Body of pancreas (tissue), 4 donors: ENCODE results near the gene KLHL8. TPM values are rescaled to one million over a fixed set of nuclear protein-coding genes. Genes with fewer than 3 reads are reported as not detected.

ENCODE experiments used
- ATAC-seq: fragments of 150-250 bp; one replicate; pipeline ENCODE4 v1.9.1; 2016
- DNase-seq, 4 donors: peaks; one replicate each; pipeline ENCODE4 v3.0.0-alpha.2; 2019
- H3K27ac ChIP-seq, 4 donors: fragments of 200-600 bp; sonication (generic); 1 replicate in 3 of 4; 2 replicates in 1 of 4; pipeline versions ENCODE4 v1.5.1 to v1.6.1; 2016 to 2019; ENCODE audit warnings: mild to moderate bottlenecking in 1 of 4, mixed read lengths in 1 of 4, moderate library complexity in 1 of 4
- H3K27me3 ChIP-seq, 2 donors: fragments of 200-600 bp; sonication (generic); one replicate each; pipeline ENCODE4 v1.6.0; 2016; ENCODE audit warnings: mild to moderate bottlenecking in 1 of 2
- H3K36me3 ChIP-seq, 2 donors: fragments of 200-600 bp; sonication (generic); replicated peaks in 1 of 2; 2 replicates each; pipeline ENCODE4 v1.5.1; 2016; ENCODE audit warnings: low read depth in 2 of 2; ENCODE audit not compliant: insufficient read depth in 1 of 2
- H3K4me1 ChIP-seq: fragments of 200-600 bp; sonication (generic); one replicate; pipeline ENCODE4 v1.6.0; 2016
- H3K4me3 ChIP-seq, 2 donors: fragments of 200-600 bp; sonication (generic); 1 replicate in 1 of 2; 2 replicates in 1 of 2; pipeline ENCODE4 v1.5.1; 2016 to 2019
- H3K9me3 ChIP-seq, 3 donors: fragments of 200-600 bp; sonication (generic); 1 replicate in 2 of 3; 2 replicates in 1 of 3; pipeline ENCODE4 v1.5.1; 2016
- CTCF ChIP-seq, 7 experiments: fragments of 450-650 bp in 4 of 7; fragments of 200-600 bp in 3 of 7; sonication (generic) in 3 of 7; IDR thresholded peaks; one replicate each; pipeline ENCODE4 v1.5.1; 2016 to 2019; ENCODE audit warnings: antibody characterized with exemption in 7 of 7
- POLR2A ChIP-seq, 3 donors: fragments of 450-650 bp; IDR thresholded peaks; one replicate each; pipeline ENCODE4 v1.6.1; 2016; ENCODE audit warnings: antibody characterized with exemption in 3 of 3, mild to moderate bottlenecking in 2 of 3
- WGBS, 2 donors: methylation state at CpG; one replicate each; pipeline ENCODE4 v1.1.5; 2017; 5-methylcytosine and 5-hydroxymethylcytosine counted together
- intact Hi-C: fragments of 100-400 bp; cut with DNase I; formaldehyde crosslinking; loops from one replicate; pipeline ENCODE4 v1.15.1; 2023
- total RNA-seq, 2 donors: library from RNA; depleted of rRNA; stranded (reverse); fragments of >200 nt; gene quantifications; one replicate each; pipeline ENCODE4 v1.1.0, GENCODE V29; 2016

Gene KLHL8
- total RNA-seq, 2 donors from 2014 or later = 4.4 to 9.9 TPM

GRCh38 chr4:87251106-87251505 is 30.7 kb upstream of the KLHL8 start:
- no peak for TF ChIP-seq POLR2A (IDR thresholded peaks at IDR 0.05)
- no peak for TF ChIP-seq CTCF (IDR thresholded peaks at IDR 0.05)
- WGBS, 2 donors = 25 to 34% methylated on average over 6 of the region's 6 CpGs
- DNase-seq (peak in 2 of 4 donors; percentile 39 to 60), ATAC-seq (no peak)
- Histone ChIP-seq H3K36me3 (no peaks in the 10 kb centered on the region), H3K27me3 (no peaks in the 10 kb centered on the region), H3K27ac (no peak overlapping the region), H3K9me3 (no peaks in the 10 kb centered on the region), H3K4me1 (no peaks in the 10 kb centered on the region), H3K4me3 (no peak overlapping the region)
- intact Hi-C loops = no loop called here

GRCh38 chr4:87250294-87250693 is 29.9 kb upstream of the KLHL8 start:
- WGBS, 2 donors = 81 to 90% methylated on average over 5 of the region's 5 CpGs
- no peak for TF ChIP-seq CTCF (IDR thresholded peaks at IDR 0.05)
- H3K27me3 ChIP-seq = no peaks in the 10 kb centered on the region
- no peak for ATAC-seq
- H3K36me3 ChIP-seq = no peaks in the 10 kb centered on the region
- H3K4me1 ChIP-seq = no peaks in the 10 kb centered on the region
- no peak overlapping the region for H3K27ac ChIP-seq
- no peak overlapping the region for H3K4me3 ChIP-seq
- intact Hi-C loops = no loop called here
- DNase-seq = no peak
- H3K9me3 ChIP-seq = no peaks in the 10 kb centered on the region

- DNase-seq (no peak), ATAC-seq (no peak)
- no peak overlapping the region for H3K4me3 ChIP-seq
- H3K36me3 ChIP-seq = no peaks in the 10 kb centered on the region
- no peaks in the 10 kb centered on the region for H3K4me1 ChIP-seq
- no peaks in the 10 kb centered on the region for H3K9me3 ChIP-seq
- 23 to 25% methylated on average over 2 of the region's 2 CpGs for WGBS, 2 donors
- H3K27ac ChIP-seq = no peak overlapping the region
- intact Hi-C loops = no loop called here
- TF ChIP-seq POLR2A (IDR thresholded peaks at IDR 0.05) (no peak), CTCF (IDR thresholded peaks at IDR 0.05) (no peak)
- no peaks in the 10 kb centered on the region for H3K27me3 ChIP-seq
These were observed 29.1 kb upstream of the KLHL8 start for GRCh38 chr4:87249332-87250019.

GRCh38 chr4:87243426-87244053 is 23.1 kb upstream of the KLHL8 start:
- H3K4me1 ChIP-seq = no peaks in the 10 kb centered on the region
- no peak for TF ChIP-seq CTCF (IDR thresholded peaks at IDR 0.05)
- no peak for TF ChIP-seq POLR2A (IDR thresholded peaks at IDR 0.05)
- ATAC-seq = no peak
- no peak overlapping the region for H3K4me3 ChIP-seq
- no peaks in the 10 kb centered on the region for H3K27me3 ChIP-seq
- H3K27ac ChIP-seq = no peak overlapping the region
- DNase-seq = no peak
- H3K36me3 ChIP-seq = no peaks in the 10 kb centered on the region
- WGBS, 2 donors = 90 to 94% methylated on average over 2 of the region's 2 CpGs
- H3K9me3 ChIP-seq = peaks cover 0 to 5% (median 0%) of the 10 kb centered on the region in 3 donors
- intact Hi-C loops = no loop called here

- H3K36me3 ChIP-seq = no peaks in the 10 kb centered on the region
- no peak for TF ChIP-seq CTCF (IDR thresholded peaks at IDR 0.05)
- TF ChIP-seq POLR2A (IDR thresholded peaks at IDR 0.05) = no peak
- no peak overlapping the region for H3K4me3 ChIP-seq
- DNase-seq (no peak), ATAC-seq (no peak)
- H3K9me3 ChIP-seq = peaks cover 0 to 5% (median 0%) of the 10 kb centered on the region in 3 donors
- intact Hi-C loops = no loop called here
- no peaks in the 10 kb centered on the region for H3K27me3 ChIP-seq
- H3K27ac ChIP-seq = no peak overlapping the region
- WGBS, 2 donors = 27 to 42% methylated on average over 1 of the region's 1 CpG
- H3K4me1 ChIP-seq = peaks cover 1% of the 10 kb centered on the region
These were observed 20.9 kb upstream of the KLHL8 start for GRCh38 chr4:87241336-87241735.
